ENCODE measurements around the gene ADAMTS14.
"Not testable (repeated sequence)": the region's sequence is repeated elsewhere in the genome, so short reads cannot be mapped to it uniquely, and the experiment has no call there.

ADAMTS14 gene, protein sequence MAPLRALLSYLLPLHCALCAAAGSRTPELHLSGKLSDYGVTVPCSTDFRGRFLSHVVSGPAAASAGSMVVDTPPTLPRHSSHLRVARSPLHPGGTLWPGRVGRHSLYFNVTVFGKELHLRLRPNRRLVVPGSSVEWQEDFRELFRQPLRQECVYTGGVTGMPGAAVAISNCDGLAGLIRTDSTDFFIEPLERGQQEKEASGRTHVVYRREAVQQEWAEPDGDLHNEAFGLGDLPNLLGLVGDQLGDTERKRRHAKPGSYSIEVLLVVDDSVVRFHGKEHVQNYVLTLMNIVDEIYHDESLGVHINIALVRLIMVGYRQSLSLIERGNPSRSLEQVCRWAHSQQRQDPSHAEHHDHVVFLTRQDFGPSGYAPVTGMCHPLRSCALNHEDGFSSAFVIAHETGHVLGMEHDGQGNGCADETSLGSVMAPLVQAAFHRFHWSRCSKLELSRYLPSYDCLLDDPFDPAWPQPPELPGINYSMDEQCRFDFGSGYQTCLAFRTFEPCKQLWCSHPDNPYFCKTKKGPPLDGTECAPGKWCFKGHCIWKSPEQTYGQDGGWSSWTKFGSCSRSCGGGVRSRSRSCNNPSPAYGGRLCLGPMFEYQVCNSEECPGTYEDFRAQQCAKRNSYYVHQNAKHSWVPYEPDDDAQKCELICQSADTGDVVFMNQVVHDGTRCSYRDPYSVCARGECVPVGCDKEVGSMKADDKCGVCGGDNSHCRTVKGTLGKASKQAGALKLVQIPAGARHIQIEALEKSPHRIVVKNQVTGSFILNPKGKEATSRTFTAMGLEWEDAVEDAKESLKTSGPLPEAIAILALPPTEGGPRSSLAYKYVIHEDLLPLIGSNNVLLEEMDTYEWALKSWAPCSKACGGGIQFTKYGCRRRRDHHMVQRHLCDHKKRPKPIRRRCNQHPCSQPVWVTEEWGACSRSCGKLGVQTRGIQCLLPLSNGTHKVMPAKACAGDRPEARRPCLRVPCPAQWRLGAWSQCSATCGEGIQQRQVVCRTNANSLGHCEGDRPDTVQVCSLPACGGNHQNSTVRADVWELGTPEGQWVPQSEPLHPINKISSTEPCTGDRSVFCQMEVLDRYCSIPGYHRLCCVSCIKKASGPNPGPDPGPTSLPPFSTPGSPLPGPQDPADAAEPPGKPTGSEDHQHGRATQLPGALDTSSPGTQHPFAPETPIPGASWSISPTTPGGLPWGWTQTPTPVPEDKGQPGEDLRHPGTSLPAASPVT

GRCh38 chr10:70672165-70673042 is at the start of gene ADAMTS14:
Gene ADAMTS14, plus strand, starts transcription at chr10:70672506. Its CDS starts 297 bp downstream, at chr10:70672803.
- no peak for DNase-seq

GRCh38 chr10:70622541-70622940 is 49.8 kb upstream of the ADAMTS14 start:
- DNase-seq = no peak

DNA sequence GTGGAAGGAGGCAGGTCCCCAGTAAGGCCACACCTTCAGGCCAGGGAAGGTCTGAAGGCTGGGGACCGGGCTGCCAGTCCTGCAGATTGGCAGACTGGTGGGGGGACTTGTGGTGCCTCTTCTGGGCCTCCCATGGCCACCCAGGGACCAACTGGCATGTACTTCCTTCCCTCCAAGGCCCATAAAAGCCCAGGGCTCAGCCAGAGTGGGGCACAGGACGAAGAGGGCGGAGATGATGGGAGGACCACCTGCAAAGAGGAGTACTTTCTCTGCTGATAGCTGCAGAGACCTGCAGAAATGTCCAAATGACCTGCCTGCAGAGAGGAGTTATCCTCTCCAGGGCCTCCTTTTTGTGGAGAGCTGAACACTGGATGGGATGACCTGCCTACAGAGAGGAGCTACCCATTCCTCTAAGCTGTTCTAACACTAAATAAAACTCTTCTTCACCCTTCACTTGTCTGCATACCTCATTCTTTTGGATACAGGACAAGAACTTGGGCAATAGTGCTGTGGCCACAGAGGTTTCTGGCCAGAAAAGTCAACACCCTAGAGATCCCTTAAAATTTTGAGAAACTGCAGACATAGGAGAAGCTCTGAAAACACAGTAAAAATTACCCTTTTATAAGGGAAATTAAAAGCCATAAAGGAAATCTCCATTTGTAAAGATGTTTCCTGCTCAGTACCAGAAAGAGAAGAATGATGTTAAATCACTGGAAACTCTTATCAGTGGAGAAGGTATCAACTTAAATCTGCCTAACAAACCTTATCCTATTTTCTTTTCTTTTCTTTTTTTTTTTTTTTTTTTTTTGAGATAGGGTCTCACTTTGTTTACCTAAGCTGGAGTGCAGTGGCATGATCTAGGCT is 49.1 kb upstream of the ADAMTS14 start:
- no peak for DNase-seq

GRCh38 chr10:70626056-70626455 is 46.2 kb upstream of the ADAMTS14 start:
- DNase-seq = no peak

GRCh38 chr10:70629338-70629737 is 43.0 kb upstream of the ADAMTS14 start:
- no peak for DNase-seq

DNA sequence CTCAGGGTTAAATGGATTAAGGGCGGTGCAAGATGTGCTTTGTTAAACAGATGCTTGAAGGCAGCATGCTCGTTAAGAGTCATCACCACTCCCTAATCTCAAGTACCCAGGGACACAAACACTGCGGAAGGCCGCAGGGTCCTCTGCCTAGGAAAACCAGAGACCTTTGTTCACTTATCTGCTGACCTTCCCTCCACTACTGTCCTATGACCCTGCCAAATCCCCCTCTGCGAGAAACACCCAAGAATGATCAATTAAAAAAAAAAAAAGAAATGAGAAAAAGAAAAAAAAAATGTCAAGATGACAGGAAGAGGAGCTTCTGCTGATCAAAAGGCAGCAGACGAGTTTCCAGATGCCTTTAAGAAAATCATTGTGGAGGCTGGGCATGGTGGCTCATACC is 40.6 kb upstream of the ADAMTS14 start:
- not testable (repeated sequence) for DNase-seq

DNA sequence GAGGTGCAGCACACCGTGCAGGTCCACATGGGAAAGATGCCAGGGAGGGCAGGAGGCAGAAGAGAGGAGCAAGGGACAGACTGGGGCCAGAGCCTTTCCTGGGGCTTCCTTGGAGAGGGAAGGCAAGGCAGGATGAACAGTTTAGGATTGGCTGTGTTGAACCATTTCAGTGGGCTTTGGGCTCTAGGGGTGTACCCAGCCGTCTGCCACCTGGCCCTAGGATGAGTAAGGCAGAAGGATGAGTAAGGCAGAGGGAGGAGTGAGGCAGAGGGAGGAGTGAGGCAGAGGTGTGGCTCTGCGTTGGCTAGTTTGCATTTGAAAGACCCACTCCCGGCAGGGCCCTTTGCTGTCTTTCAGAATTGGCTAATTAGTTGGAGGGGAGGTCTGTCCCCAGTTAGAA is 38.3 kb upstream of the ADAMTS14 start:
- DNase-seq = no peak

GRCh38 chr10:70634515-70634914 is 37.8 kb upstream of the ADAMTS14 start:
- DNase-seq = not testable (repeated sequence)

DNA sequence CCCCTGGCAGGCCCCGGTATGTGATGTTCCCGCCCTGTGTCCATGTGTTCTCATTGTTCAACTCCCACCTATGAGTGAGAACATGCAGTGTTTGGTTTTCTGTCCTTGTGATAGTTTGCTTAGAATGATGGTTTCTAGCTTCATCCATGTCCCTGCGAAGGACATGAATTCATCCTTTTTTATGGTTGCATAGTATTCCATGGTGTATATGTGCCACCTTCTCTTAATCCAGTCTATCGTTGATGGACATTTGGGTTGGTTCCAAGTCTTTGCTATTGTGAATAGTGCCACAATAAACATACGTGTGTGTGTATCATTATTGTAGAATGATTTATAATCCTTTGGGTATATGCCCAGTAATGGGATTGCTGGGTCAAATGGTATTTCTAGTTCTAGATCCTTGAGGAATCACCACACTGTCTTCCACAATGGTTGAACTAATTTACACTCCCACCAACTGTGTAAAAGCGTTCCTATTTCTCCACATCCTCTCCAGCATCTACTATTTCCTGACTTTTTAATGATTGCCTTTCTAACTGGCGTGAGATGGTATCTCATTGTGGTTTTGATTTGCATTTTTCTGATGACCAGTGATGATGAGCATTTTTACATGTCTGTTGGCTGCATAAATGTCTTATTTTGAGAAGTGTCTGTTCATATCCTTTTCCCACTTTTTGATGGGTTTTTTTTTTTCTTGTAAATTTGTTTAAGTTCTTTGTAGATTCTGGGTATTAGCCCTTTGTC is 32.5 kb upstream of the ADAMTS14 start:
- DNase-seq = not testable (repeated sequence)

GRCh38 chr10:70643272-70643671 is 29.0 kb upstream of the ADAMTS14 start:
- DNase-seq = not testable (repeated sequence)

- not testable (repeated sequence) for DNase-seq
Observed at GRCh38 chr10:70644959-70645358, 27.3 kb upstream of the ADAMTS14 start.

GRCh38 chr10:70647086-70647485 is 25.2 kb upstream of the ADAMTS14 start:
- no peak for DNase-seq

GRCh38 chr10:70648427-70648826 is 23.9 kb upstream of the ADAMTS14 start:
- DNase-seq = no peak

DNA sequence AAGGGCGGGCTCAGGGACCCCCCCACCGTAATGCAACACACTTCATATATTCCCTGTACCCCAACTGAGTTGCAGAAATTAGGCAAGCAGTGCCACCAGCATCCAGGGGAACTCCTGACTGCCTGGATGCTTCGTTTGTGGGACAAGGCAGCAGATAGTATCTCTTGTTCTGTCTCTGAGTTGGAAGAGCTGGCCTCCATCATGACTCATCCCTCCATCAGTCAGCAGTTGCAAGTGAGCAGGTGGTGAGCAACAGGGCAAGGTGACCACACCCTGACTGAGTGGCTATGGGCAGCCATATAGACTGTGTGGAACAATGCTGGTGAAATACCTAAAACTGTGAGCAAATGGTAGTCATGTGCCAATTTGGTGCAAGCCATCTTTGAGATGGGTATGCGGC is 22.8 kb upstream of the ADAMTS14 start:
- DNase-seq = no peak

DNA sequence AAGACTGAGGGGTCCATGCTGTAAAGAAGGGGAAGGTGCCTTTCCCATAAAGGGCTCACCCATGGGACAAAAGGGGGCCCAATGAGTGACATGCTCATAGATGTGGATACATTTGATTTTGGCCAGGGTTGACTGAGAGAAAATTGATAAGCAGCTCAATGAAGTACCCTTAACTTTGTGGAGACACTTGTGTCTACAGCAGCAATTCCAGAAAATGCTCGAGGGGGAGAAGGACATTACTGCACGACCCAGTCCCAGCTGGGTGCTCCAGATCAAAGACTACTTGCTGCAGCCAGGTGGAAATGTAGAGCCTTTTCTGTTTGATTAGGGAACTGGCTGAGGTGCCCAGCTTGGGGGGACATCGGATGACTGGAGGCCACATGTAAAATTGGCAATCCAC is 22.2 kb upstream of the ADAMTS14 start:
- DNase-seq = no peak

GRCh38 chr10:70650718-70651117 is 21.6 kb upstream of the ADAMTS14 start:
- DNase-seq = no peak

GRCh38 chr10:70651661-70652060 is 20.6 kb upstream of the ADAMTS14 start:
- DNase-seq = no peak

DNA sequence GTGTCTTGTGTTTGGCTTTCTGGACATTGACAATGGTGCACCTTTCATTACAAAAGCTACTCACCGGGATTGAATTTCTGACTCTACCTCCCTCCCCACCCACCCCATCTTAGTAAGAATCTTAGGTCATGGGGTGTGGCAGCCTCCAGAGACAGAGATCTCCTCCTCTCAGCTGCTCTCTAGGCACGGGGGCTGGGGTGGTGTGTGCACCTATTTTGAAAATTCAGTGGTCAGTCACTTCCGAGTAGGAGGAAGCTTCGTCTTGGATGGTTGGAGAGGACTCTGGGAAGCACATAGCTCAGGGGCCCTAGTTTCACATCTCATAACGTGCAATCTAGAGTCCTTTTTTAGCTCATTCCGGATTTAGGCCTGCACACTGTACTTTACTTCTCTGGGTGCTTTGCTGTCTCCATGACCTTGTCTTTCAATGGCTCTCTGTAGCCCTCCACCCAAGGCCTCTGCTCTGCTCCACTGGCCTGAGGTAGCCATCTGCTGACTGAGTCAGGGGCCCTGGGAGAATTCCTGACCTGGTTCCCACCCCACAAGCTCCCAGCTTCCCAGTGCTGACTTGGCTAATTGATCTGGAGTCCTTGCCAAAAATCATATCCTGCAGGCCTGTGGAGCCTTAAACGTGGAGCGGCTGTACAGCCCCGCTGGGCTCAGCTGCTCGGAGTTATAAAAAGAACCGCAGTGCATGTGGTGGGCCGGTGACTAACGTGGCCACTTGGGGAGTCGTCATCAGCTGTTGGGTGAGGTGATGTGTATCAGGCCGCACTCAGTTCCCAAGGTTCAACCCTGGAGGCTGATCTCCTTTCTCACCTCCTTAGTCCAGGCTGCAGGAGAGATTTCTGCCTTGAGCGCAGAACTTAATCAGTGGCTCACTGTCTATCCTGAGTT is 19.3 kb upstream of the ADAMTS14 start:
- DNase-seq = no peak

DNA sequence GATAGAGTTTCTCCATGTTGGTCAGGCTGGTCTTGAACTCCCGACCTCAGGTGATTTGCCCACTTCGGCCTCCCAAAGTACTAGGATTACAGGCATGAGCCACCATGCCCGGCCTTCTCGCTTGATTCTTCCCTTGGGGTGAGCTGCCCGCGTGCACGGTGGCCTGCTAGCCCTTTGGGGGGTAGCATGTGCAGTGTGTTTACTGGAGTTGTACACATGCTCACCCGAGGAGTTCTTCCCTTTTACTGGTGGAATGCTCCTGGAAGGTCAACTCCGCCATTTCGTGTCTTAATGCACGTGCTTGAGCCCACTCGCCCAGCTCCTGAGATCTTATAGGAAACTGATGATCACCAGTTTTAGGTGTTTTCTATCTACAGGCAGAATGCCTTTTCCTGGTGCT is 17.0 kb upstream of the ADAMTS14 start:
- DNase-seq = no peak
